ENCODE data around the gene APCDD1. TPM values are rescaled to one million over a fixed set of nuclear protein-coding genes. Genes with fewer than 3 reads are reported as not detected.
"Not testable (repeated sequence)": the region's sequence is repeated elsewhere in the genome, so short reads cannot be mapped to it uniquely, and the experiment has no call there.

Gene APCDD1
- total RNA-seq, 1 donor from 2014 or later = not detected

DNA sequence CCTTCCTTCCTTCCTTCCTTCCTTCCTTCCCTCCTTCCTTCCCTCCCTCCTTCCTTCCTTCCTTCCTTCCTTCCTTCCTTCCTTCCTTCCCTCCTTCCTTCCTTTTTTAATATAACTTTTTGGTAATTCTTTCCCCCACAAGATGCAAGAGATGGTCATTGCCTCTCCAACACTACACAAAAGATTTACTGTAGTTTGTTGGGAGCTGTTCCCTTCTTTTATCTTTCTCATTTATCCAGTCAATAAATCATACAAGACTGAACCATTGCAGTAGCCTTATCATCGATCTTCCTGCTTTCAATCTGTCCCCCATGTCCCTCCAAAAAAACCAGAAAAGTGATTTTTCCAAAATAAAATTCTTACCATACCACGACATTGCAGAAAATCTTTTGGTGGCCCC lies 8.2 kb downstream of the APCDD1 start:
- DNase-seq (ENCODE audit: low read depth in 2 of 2) = no peak

GRCh38 chr18:10463096-10463495 lies 8.7 kb downstream of the APCDD1 start:
- DNase-seq (ENCODE audit: low read depth in 2 of 2) = no peak

DNA sequence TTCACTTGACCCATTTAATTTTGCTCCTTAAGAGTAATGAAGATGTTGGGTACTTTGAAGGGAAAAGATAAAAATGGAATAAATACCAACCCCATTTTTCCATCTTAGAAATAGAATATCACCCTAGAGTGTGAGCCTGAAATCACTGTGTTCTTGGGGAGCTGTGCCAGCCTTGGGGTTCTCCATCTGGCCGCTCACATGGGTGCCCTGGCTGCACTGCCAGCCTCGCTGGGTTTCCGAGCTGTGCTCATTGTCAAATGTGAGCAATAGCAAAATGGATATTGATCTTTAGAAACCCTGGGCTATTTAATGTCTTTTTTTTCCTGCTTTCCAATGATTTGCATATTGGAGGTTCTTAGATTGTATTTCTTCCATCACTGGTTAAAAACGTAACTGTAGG lies 9.3 kb downstream of the APCDD1 start:
- DNase-seq (ENCODE audit: low read depth in 2 of 2) = no peak

GRCh38 chr18:10464161-10464648 lies 9.8 kb downstream of the APCDD1 start:
- DNase-seq (ENCODE audit: low read depth in 2 of 2) = not testable (repeated sequence)

DNA sequence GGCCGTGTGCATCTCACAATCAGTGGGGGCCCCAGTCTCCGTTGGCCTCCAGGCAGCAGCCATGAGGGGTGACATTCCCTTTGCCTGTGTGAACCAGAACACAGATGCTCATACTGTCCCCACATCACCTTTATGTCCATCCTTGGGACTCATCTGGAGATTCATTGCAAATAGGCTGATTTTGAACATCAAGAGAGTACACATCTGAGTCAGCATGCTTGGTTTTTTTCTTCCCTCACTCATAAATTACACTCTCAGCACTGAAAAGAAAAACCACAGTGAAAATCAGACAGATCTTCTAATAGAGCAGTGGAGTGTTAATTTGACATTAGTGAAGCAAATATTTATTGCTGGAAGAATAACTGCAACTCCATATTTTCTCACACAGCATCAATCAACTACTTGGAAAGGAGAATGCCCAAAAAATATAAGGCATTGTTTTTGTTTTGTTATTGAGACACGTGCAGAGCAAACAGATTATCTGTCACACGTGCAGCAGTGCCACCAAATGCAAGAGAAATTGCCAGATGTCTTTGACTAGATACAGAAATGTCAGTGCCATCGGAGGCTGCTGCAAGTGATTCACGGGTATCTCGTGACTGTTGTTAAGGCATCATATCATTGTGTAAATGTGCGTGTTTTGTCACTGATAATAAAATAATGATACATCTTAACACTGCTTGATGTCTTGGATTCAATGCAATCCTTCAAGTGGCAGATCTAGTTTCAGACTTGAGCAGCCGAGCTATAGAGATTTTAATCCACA lies 10.9 kb downstream of the APCDD1 start:
- DNase-seq (ENCODE audit: low read depth in 2 of 2) = no peak

- no peak for DNase-seq (ENCODE audit: low read depth in 2 of 2)
Measured at GRCh38 chr18:10470429-10470828, 16.0 kb downstream of the APCDD1 start.

- no peak for DNase-seq (ENCODE audit: low read depth in 2 of 2)
Measured at GRCh38 chr18:10471574-10471973, 17.1 kb downstream of the APCDD1 start.

- no peak for DNase-seq (ENCODE audit: low read depth in 2 of 2)
Measured at GRCh38 chr18:10473132-10473531, 18.7 kb downstream of the APCDD1 start.

DNA sequence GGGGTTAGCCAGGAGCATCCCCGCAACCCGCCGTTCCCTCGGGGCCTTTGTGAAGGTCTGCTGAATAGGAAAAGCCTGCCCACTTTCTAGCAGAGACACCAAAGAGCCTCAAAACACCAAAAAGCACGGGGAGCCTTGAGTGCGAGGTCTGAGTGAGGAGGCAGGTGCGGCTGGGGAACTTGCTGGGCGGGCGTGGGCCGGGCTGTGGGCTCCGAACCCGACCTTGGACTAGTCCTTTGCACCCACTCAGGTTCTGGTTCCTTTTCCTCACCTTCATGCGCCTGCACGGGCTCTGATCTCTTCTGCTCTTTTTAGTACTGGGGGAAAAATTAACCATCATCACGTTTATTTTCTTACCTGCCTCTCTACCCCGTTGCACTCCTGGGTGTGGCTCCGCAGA lies 19.9 kb downstream of the APCDD1 start:
- no peak for DNase-seq (ENCODE audit: low read depth in 2 of 2)

- no peak for DNase-seq (ENCODE audit: low read depth in 2 of 2)
Measured at GRCh38 chr18:10475276-10475653, 20.8 kb downstream of the APCDD1 start.

DNA sequence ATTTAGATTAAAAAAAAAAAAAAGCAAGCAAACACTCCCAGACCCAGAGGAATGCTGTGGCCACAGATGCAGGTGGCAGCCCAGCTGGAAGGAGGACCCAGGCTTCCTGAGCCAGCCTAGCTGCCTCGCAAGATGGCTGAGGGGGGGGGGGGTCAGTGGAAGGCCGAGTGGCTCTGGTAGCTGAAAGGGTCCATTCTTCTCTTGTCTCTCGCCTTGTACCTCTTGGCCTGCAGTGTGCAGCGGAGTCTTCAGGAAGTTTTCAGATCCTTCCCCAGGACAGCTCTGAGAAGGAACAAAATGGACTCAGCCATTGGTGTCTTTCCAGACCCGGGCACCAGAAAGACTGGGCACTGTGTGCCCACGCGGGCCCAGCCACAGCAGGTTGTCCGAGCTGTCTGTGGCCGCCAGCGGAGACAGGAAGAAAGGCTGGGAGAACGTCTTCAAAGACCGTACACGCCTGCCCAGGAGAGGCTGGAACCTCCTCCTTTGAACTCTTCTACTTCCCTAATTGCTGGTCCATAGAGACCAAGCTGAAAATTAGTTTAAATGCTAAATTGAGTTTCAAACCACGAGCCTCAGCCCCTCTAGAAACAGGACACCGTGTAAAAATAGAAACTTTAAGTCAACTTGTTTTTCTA lies 21.3 kb downstream of the APCDD1 start:
- DNase-seq (ENCODE audit: low read depth in 2 of 2) = no peak

GRCh38 chr18:10476338-10476791 lies 21.9 kb downstream of the APCDD1 start:
- DNase-seq (ENCODE audit: low read depth in 2 of 2) = no peak

DNA sequence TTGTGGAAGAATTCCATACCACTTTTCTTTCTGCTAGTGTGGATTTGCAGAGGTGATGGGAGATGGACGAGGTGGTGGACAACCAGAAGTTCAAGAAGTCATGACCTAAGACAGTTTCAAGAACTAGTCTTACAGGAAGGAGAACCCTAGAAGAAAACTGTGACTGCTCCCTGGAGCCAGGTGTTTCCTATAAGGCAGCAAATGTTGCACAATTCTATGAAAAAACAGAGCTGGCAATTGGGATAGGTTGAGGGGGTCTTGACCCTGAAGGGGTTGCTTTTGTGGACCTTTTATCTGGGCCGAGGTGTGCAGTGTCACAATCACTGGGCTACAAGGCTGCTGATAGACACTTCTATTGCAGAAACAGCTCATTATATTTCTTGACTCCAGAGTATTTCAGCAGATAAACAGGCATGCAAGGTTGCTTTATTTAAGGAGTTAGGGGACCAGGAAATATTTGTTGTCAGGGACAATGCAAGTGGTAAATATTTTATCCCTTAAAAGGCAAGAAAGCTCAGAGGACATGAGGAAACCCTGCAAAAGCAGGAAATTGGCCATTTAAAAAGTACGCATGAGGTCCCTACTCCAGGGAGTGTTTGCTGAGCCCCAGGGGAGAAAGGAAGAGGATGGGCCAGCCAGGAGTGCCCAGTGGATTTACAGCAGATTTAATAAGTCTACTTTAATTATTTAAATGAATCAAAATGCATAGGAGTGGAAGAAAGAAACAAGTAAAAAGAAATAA lies 22.9 kb downstream of the APCDD1 start:
- no peak for DNase-seq (ENCODE audit: low read depth in 2 of 2)

- DNase-seq (ENCODE audit: low read depth in 2 of 2) = no peak
Measured at GRCh38 chr18:10477863-10478260, 23.4 kb downstream of the APCDD1 start.

DNA sequence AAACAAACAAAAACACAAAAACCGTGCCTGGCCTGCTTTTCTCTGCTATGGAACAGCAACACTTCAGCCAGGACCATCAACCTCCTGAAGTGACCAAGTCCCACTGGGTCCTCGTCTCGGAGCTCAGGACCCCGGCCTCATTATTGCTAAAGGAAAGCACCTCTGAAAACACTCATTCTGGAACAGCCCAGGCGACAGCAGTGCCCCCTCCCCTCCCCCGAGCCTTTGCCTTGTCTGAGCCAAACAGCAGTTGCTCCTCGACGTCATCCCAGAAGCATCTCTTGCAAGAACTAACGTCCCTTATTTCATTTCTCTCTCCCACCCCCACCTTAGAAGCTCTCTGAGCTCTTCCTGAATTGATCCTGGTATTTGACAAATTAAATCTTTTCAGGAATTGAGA lies 27.4 kb downstream of the APCDD1 start:
- DNase-seq (ENCODE audit: low read depth in 2 of 2) = no peak

DNA sequence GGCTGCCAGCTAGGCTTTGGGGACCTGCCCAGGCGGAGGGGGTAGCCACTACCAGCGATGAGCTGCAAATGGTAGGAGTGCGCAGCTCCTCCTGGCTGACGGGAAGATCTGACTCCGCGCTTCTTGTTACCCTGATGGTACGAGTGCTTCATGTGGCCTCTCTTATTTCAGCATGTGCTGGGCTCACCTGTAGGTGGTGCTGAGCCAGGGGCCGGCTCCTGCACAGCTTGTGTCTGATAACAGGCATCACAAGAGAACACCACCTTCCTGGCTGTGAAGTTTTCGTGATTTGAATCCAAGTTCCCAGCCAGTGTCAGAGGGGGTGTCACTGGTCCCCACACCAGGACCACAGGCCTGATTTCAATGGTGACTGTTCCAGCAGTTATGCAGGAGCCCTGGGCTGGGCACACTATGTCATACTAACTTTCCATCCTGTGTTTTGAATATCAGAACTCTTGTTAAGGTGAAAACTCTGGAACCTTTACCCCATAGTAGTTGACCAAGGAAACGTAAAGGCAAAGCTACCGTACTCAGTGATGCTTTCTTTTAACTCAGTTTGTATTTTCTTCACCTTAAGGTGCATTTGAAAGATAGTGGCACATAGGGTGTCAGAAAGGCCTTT lies 28.0 kb downstream of the APCDD1 start:
- no peak for DNase-seq (ENCODE audit: low read depth in 2 of 2)

- no peak for DNase-seq (ENCODE audit: low read depth in 2 of 2)
Measured at GRCh38 chr18:10482985-10483949, 28.8 kb downstream of the APCDD1 start.

DNA sequence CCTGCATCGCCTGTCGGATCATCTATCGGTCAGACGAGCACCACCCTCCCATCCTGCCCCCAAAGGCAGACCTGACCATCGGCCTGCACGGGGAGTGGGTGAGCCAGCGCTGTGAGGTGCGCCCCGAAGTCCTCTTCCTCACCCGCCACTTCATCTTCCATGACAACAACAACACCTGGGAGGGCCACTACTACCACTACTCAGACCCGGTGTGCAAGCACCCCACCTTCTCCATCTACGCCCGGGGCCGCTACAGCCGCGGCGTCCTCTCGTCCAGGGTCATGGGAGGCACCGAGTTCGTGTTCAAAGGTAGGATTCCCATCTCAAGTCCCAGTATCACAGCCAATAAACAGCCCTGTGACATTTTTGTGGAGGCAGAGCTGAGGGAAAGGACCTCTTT lies 31.0 kb downstream of the APCDD1 start:
- no peak for DNase-seq (ENCODE audit: low read depth in 2 of 2)

DNA sequence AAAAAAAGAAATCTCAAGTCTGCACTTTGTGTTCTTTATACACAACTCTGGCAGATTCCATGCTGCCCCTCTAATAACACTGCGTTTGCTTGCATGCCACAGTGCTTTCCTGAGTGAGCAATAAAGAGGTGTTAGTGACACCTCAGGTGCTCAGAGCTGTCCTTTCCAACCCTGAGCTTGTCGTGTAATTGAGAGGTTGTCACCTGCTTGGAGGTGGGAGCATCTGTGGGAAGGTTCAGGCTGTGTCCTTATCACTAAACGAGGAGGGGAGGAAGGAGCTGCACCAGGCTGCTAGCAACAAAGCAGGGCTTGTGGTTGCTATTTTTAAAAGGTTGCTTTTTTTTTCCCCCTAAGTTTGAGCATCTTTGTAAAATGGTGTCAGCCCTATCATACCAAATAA lies 31.9 kb downstream of the APCDD1 start:
- DNase-seq (ENCODE audit: low read depth in 2 of 2) = no peak

DNA sequence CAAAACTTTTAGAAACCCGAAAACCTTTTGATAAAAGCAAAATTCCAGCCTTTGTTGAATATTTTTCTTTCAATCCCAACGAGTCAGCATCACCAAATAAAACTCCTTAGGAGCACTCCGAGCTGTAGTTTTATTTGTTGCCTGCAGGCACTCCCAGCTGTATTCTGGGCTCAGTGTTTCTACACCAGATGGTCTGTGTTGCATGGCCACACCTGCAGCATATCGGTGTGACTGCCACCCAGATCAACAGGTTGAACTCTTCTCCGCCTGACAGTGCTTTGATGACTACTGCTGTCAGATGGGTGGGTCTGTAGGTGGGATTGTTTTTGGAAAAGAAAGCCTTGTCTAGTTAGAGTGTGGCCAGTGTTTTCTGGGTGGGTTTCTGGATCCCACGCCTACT lies 32.7 kb downstream of the APCDD1 start:
- DNase-seq (ENCODE audit: low read depth in 2 of 2) = no peak

DNA sequence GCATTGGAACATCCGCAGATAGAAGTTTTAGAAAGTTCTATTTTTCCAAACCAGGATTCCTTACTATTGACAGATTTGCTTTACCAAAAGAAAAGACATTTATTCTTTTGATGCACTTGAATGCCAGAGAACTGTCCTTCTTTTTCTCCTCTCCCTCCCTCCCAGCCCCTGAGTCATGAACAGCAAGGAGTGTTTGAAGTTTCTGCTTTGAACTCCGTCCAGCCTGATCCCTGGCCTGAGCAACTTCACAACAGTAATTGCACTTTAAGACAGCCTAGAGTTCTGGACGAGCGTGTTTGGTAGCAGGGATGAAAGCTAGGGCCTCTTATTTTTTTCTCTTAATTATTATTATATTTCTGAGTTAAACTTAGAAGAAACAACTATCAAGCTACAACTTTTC lies 33.6 kb downstream of the APCDD1 start:
- DNase-seq (ENCODE audit: low read depth in 2 of 2) = no peak

Data from dermis microvascular lymphatic vessel endothelial cell (primary cell).